ENCODE data around the gene PFN1. TPM values are rescaled to one million over a fixed set of nuclear protein-coding genes. Genes with fewer than 3 reads are reported as not detected.

The PFN1 gene
- total RNA-seq, 1 experiment from 2014 or later, result 563 TPM

GRCh38 chr17:4901108-4901647 is 47.2 kb downstream of the PFN1 start:
- in situ Hi-C loops (cut with HindIII; ENCODE audit: low sequenced_read_pairs), result no loop called here

DNA sequence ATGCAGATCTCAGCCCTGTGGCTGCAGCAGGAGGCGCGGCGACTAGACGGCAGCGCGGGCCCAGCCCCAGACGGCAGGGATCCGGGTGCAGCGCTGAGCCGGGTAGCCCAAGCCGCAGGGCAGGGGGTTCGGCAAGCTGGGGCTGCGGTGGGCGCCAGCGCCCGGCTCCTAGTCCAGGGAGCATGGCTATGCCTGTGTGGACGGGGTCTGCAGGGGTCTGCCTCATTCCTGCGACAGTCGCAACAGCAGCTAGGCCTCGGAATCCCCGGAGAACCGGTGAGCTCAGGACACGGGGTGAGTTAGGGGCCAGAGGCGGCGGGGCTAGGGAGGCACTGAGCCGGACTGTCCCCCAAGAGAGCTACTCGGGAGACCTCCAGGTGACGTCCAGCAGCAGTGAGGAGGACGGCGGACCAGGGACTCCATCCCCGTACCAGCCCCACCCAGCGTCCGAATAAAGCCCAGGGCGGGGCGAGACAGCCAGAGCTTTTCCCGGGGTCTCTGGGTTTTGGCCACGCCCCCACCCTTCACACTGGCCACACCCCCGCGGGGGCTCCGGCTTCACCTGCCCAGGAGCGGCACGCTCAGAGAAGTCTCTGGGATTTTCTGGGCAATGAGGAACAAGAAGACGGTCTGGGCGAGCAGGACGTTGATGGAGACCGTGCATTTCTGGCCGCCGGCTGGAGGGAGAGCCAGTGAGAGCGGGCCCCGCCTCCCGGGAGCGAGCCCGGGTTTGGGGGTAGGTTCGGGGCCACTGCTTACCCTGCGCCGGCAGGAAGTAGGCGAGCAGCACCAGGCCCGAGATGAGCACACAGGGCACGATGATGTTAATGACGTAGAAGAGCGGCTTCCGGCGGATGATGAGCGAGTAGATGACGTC is 47.9 kb downstream of the PFN1 start:
- peak; percentile 17 for DNase-seq (ENCODE audit: low spot score)

More at GRCh38 chr17:4901108-4901647, 47.2 kb downstream of the PFN1 start:
- DNase-seq (ENCODE audit: low spot score), result no peak

GRCh38 chr17:4899341-4900230 is 48.7 kb downstream of the PFN1 start, which contains the start of gene C17orf107:
Gene C17orf107, plus strand, starts transcription at chr17:4899536. Its CDS starts 227 bp downstream, at chr17:4899763.
- in situ Hi-C loops (cut with HindIII; ENCODE audit: low sequenced_read_pairs), result no loop called here
- DNase-seq (ENCODE audit: low spot score), result peak; percentile 74

More for the DNA sequence above, 47.9 kb downstream of the PFN1 start:
- in situ Hi-C loops (cut with HindIII; ENCODE audit: low sequenced_read_pairs), result no loop called here

- in situ Hi-C loops (cut with HindIII; ENCODE audit: low sequenced_read_pairs), result no loop called here
- no peak for DNase-seq (ENCODE audit: low spot score)
These were observed 49.4 kb downstream of the PFN1 start for GRCh38 chr17:4898927-4899326.

- in situ Hi-C loops (cut with HindIII; ENCODE audit: low sequenced_read_pairs), result no loop called here
- no peak for DNase-seq (ENCODE audit: low spot score)
These were observed 50.0 kb downstream of the PFN1 start for GRCh38 chr17:4898351-4898750.

DNA sequence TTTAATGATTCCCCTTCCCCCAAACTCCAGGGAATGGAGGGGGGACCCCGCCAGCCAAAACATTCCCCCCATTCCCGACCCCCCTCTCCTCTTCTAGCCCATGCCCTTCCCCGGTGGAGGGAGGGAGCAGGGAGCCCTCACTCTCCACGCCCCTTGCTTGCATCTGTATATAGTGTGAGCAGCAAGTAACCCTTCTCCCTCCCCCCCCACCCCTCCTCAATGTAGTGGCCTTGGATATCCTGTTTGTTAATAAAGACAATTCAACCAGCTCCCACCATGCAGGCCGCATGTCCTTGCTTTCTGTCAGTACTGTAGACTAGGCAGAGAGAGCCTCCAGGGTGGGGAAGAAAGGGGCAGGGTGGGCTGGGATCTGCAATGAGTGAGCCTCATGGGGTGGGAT is 50.5 kb downstream of the PFN1 start:
- in situ Hi-C loops (cut with HindIII; ENCODE audit: low sequenced_read_pairs), result no loop called here
- DNase-seq (ENCODE audit: low spot score), result no peak

GRCh38 chr17:4897198-4897687 is 51.1 kb downstream of the PFN1 start:
- DNase-seq (ENCODE audit: low spot score), result no peak
- in situ Hi-C loops (cut with HindIII; ENCODE audit: low sequenced_read_pairs), result no loop called here

GRCh38 chr17:4896332-4897197 is 51.8 kb downstream of the PFN1 start:
- in situ Hi-C loops (cut with HindIII; ENCODE audit: low sequenced_read_pairs), result no loop called here
- no peak for DNase-seq (ENCODE audit: low spot score)

DNA sequence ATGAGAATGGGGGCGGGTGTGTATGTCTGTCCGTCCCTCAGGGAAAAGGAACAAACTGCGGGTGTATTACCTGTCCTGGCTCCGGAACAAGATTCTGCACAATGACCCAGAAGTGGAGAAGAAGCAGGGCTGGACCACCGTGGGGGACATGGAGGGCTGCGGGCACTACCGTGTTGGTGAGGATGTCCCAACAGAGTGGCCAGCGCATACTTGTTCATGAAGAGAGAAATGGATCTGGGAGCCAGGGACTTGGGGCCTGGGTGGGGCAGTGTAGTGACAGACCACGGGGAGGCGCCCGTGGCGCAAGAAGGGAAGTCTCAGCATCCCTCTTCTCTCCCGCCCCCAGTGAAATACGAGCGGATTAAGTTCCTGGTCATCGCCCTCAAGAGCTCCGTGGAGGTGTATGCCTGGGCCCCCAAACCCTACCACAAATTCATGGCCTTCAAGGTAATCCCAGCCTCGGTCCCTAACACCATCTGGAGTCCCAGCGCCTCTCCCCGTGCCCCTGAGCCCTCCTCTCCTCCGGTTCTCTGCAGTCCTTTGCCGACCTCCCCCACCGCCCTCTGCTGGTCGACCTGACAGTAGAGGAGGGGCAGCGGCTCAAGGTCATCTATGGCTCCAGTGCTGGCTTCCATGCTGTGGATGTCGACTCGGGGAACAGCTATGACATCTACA is 52.5 kb downstream of the PFN1 start:
- in situ Hi-C loops (cut with HindIII; ENCODE audit: low sequenced_read_pairs), result no loop called here
- DNase-seq (ENCODE audit: low spot score), result no peak

Other genes with a start within 250 kb of the PFN1 start
- gene PELP1, start 244.4 kb downstream of the PFN1 start, total RNA-seq (2014; rRNA removed; shearing (Covaris generic)), result 40.1 and 53.6 TPM in 2 replicates
- 38.1 and 45.1 TPM in 2 replicates for gene ARRB2, start 237.9 kb downstream of the PFN1 start, total RNA-seq (2014; rRNA removed; shearing (Covaris generic))
- 24.3 and 29.8 TPM in 2 replicates for gene MED11, start 217.1 kb downstream of the PFN1 start, total RNA-seq (2014; rRNA removed; shearing (Covaris generic))
- 0.68 TPM in 1 of 2 replicates, not detected in the other for gene ZMYND15, start 208.7 kb downstream of the PFN1 start, total RNA-seq (2014; rRNA removed; shearing (Covaris generic))
- 0.86 TPM in 1 of 2 replicates, not detected in the other for gene CXCL16, start 208.6 kb downstream of the PFN1 start, total RNA-seq (2014; rRNA removed; shearing (Covaris generic))
- gene TM4SF5, start 176.6 kb downstream of the PFN1 start, total RNA-seq (2014; rRNA removed; shearing (Covaris generic)), result not detected in 2 replicates
- not detected in 2 replicates for gene VMO1, start 162.2 kb downstream of the PFN1 start, total RNA-seq (2014; rRNA removed; shearing (Covaris generic))
- gene GLTPD2, start 159.6 kb downstream of the PFN1 start, total RNA-seq (2014; rRNA removed; shearing (Covaris generic)), result not detected in 2 replicates
- gene PSMB6, start 152.4 kb downstream of the PFN1 start, total RNA-seq (2014; rRNA removed; shearing (Covaris generic)), result 390 and 445 TPM in 2 replicates
- gene PLD2, start 141.4 kb downstream of the PFN1 start, total RNA-seq (2014; rRNA removed; shearing (Covaris generic)), result 20.9 and 28.4 TPM in 2 replicates
- gene MINK1, start 115.2 kb downstream of the PFN1 start, total RNA-seq (2014; rRNA removed; shearing (Covaris generic)), result 33.8 and 48.3 TPM in 2 replicates
- gene C17orf107, start 49.0 kb downstream of the PFN1 start, total RNA-seq (2014; rRNA removed; shearing (Covaris generic)), result not detected in 2 replicates
- gene CHRNE, start 45.4 kb downstream of the PFN1 start, total RNA-seq (2014; rRNA removed; shearing (Covaris generic)), result not detected in 2 replicates
- gene GP1BA, start 16.3 kb downstream of the PFN1 start, total RNA-seq (2014; rRNA removed; shearing (Covaris generic)), result not detected in 2 replicates
- 111 and 132 TPM in 2 replicates for gene SLC25A11, start 8.5 kb downstream of the PFN1 start, total RNA-seq (2014; rRNA removed; shearing (Covaris generic))
- gene RNF167, start 8.3 kb downstream of the PFN1 start, total RNA-seq (2014; rRNA removed; shearing (Covaris generic)), result 86.0 and 97.4 TPM in 2 replicates
- gene ENO3, start 2.6 kb upstream of the PFN1 start, total RNA-seq (2014; rRNA removed; shearing (Covaris generic)), result 52.8 and 75.4 TPM in 2 replicates
- gene SPAG7, start 19.3 kb upstream of the PFN1 start, total RNA-seq (2014; rRNA removed; shearing (Covaris generic)), result 32.3 and 59.7 TPM in 2 replicates
- gene CAMTA2, start 39.1 kb upstream of the PFN1 start, total RNA-seq (2014; rRNA removed; shearing (Covaris generic)), result 6.9 and 16.9 TPM in 2 replicates
- 0.14 TPM in 1 of 2 replicates, not detected in the other for gene INCA1, start 49.0 kb upstream of the PFN1 start, total RNA-seq (2014; rRNA removed; shearing (Covaris generic))
- gene KIF1C, start 49.4 kb upstream of the PFN1 start, total RNA-seq (2014; rRNA removed; shearing (Covaris generic)), result 75.6 and 95.9 TPM in 2 replicates
- not detected in 2 replicates for gene SLC52A1, start 86.9 kb upstream of the PFN1 start, total RNA-seq (2014; rRNA removed; shearing (Covaris generic))
- gene ZFP3, start 129.9 kb upstream of the PFN1 start, total RNA-seq (2014; rRNA removed; shearing (Covaris generic)), result not detected in 2 replicates
- 10.1 and 11.8 TPM in 2 replicates for gene ZNF232, start 163.3 kb upstream of the PFN1 start, total RNA-seq (2014; rRNA removed; shearing (Covaris generic))
- not detected in 2 replicates for gene USP6, start 167.5 kb upstream of the PFN1 start, total RNA-seq (2014; rRNA removed; shearing (Covaris generic))
- 9.1 and 18.1 TPM in 2 replicates for gene ZNF594, start 243.3 kb upstream of the PFN1 start, total RNA-seq (2014; rRNA removed; shearing (Covaris generic))

Data from G401 (cell line).